ENCODE measurements around the gene OSBPL2. TPM values are rescaled to one million over a fixed set of nuclear protein-coding genes. Genes with fewer than 3 reads are reported as not detected.

OSBPL2 gene
- total and polyA plus RNA-seq, 2 donors (not counting 3 experiments of a cell fraction or from before 2014, with no cell fraction given), result 13.1 to 33.0 TPM

GRCh38 chr20:62311832-62312661, 73.7 kb downstream of the OSBPL2 start:
- no peaks in the 10 kb centered on the region for H3K4me1 ChIP-seq (ENCODE audit: control insufficient read depth, extremely low read depth, insufficient read depth, low read length)
- H3K27me3 ChIP-seq (ENCODE audit: control insufficient read depth in 2 of 2, insufficient read depth in 2 of 2, low read length in 2 of 2), result no peaks in the 10 kb centered on the region
- DNase-seq (ENCODE audit: low read depth, low spot score), result no peak
- intact Hi-C loops (cut with micrococcal nuclease) (no loop called here), dilution Hi-C loops (cut with MboI; ENCODE audit: extremely low pct_ligation_motif_present, low sequenced_read_pairs) (no loop called here)
- no peak overlapping the region for H3K4me3 ChIP-seq (replicated peaks in 1 of 3; ENCODE audit: insufficient read depth in 1 of 3, low read depth in 1 of 3, low read length in 3 of 3)
- peaks cover 19 to 77% of the 10 kb centered on the region in 2 experiments for H3K36me3 ChIP-seq (ENCODE audit: control insufficient read depth in 2 of 2, extremely low read depth in 1 of 2, insufficient read depth in 2 of 2, low read length in 2 of 2)
- no peaks in the 10 kb centered on the region for H3K9me1 ChIP-seq (replicated peaks; ENCODE audit: control insufficient read depth, extremely low read depth, insufficient read depth, low read length)
- peaks cover 4% of the 10 kb centered on the region for H3K79me2 ChIP-seq (ENCODE audit: control insufficient read depth, insufficient read depth, low read length)
- H3K9me3 ChIP-seq (replicated peaks; ENCODE audit: control insufficient read depth, insufficient read depth, low read length), result no peaks in the 10 kb centered on the region
- BruUV-seq (replicated peaks), result no TSS peak
- H3K9ac ChIP-seq (replicated peaks; ENCODE audit: extremely low read depth, insufficient read depth, low read length), result no peak overlapping the region
- no peak overlapping the region for H3K4me2 ChIP-seq (ENCODE audit: insufficient read depth, low read length)
- H2AFZ ChIP-seq (ENCODE audit: low read depth, low read length), result no peak overlapping the region
- FAIRE-seq, result no peak
- no peaks in the 10 kb centered on the region for H4K20me1 ChIP-seq (replicated peaks; ENCODE audit: control insufficient read depth, extremely low read depth, insufficient read depth, low read length)
- TF ChIP-seq FOS (IDR thresholded peaks at IDR 0.05; ENCODE audit: borderline replicate concordance, insufficient read depth, low read length), result no peak
- no peak for TF ChIP-seq CTCF (IDR thresholded peaks at IDR 0.05; ENCODE audit: extremely low read depth in 1 of 2, insufficient read depth in 1 of 2, low read depth in 1 of 2, low read length in 2 of 2)
- no peak for TF ChIP-seq MAX (IDR thresholded peaks at IDR 0.05; ENCODE audit: insufficient read depth, insufficient read length)
- no peak for TF ChIP-seq GATA2 (IDR thresholded peaks at IDR 0.05; ENCODE audit: insufficient read depth, insufficient read length, low read depth, low read length)
- no peak for TF ChIP-seq JUN (IDR thresholded peaks at IDR 0.05; ENCODE audit: borderline replicate concordance, insufficient read depth, insufficient read length, low read depth)
- no peak for TF ChIP-seq POLR2A (IDR thresholded peaks at IDR 0.05; ENCODE audit: low read depth, low read length)
- no peak for TF ChIP-seq POLR2AphosphoS5 (IDR thresholded peaks at IDR 0.05; ENCODE audit: insufficient read depth, low read depth, low read length)
- no peak for TF ChIP-seq EZH2 (IDR thresholded peaks at IDR 0.05; ENCODE audit: borderline replicate concordance, low read depth, low read length, severe bottlenecking)
- TF ChIP-seq MYC (IDR thresholded peaks at IDR 0.05; ENCODE audit: low read depth, low read length), result no peak
- no peak overlapping the region for H3K27ac ChIP-seq (ENCODE audit: insufficient read depth, low read depth, low read length)
- ChIA-PET CTCF (no interaction called here), POLR2A (no interaction called here)

Measured in endothelial cell of umbilical vein (primary cell).